Inferior parietal cortex (tissue), 1 donor: Measurements from ENCODE around the gene STEAP1B.
"Not testable (repeated sequence)": the region's sequence is repeated elsewhere in the genome, so short reads cannot be mapped to it uniquely, and the experiment has no call there.

ENCODE experiments used
- DNase-seq: peaks from one replicate; pipeline ENCODE4 v3.0.0-alpha.2; 2016; ENCODE audit errors: extremely low spot score

The STEAP1B gene

DNA sequence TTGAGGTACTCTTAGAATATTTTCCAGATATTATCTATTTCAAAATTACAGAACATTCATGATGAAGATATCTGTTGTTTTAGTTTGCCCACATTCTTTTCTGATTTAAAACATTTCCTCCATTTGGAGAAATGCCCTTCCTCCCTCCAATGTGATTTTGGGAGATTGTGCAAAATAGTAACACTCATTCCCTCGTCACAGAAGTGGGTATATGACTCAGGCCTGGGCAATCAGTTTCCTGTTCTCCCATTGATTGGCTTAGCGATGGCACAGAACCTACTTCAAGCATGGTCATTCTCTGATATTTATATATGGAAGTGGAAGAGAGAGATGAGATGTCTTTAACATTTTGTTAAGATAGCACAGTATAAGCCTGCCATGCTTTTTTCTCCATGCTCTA is 3.1 kb downstream of the STEAP1B start:
- not testable (repeated sequence) for DNase-seq

- not testable (repeated sequence) for DNase-seq
These were observed 3.6 kb downstream of the STEAP1B start for GRCh38 chr7:22496296-22496888.

DNA sequence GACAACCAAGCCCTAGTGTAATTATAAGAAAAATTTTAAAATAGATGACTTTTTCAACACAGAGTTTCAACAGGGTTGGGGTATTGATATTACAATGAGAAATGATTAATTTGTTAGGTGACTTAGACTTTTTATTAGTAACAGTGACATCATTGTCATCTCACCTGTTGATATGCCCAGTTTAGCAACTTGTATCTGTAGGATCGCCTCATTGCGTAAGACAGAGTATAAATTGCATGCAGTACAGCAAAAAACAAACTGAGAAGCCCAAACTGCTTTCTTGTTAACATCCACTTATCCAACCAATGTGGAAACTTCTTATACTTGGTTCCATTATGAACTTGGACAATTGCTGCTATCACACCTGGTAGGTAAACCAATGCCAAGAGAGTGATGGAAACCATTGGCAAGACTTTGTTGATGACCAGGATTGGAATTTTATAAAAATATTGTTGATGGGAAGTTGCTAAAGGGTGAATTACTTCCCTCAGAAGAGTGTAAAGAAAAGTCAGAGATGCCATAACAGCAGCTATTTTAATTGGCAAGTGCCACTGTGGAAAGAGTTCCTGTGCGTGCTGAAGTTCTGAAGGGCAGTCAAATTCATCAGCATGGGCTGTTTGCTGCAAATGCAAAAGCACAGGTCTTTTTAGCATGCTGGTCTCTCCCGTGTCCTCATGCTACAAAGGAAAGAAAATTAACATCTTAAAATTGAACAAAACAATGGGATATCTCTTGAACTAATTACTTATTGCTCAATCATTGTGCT is 6.6 kb downstream of the STEAP1B start:
- DNase-seq: not testable (repeated sequence)

- peak; percentile 95 for DNase-seq
These were observed 11.1 kb downstream of the STEAP1B start for GRCh38 chr7:22488643-22489462.

GRCh38 chr7:22487978-22488642 is 11.9 kb downstream of the STEAP1B start:
- no peak for DNase-seq

DNA sequence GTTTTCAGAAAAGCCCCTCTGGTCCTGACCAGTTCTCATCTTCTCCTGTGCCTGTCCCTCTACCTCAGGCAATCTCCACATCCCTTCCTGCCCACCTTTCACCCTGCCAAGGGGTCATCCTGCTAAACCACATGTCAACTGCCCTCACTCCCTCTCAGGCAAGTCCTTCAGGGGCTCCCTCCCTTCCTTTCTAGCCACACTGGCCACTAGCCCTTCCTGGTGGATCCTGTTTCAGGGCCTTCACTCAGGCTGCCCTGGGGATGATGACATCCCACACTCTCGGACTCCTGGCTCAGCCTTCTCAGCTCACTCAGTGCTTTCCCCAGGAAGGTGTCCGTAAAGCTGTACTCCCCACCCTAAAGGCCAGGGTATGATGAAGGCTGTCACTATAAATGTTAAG is 13.4 kb downstream of the STEAP1B start:
- DNase-seq: no peak

- no peak for DNase-seq
These were observed 14.8 kb downstream of the STEAP1B start for GRCh38 chr7:22485189-22485588.

GRCh38 chr7:22482503-22482902 is 17.5 kb downstream of the STEAP1B start:
- no peak for DNase-seq

GRCh38 chr7:22481726-22482125 is 18.3 kb downstream of the STEAP1B start:
- DNase-seq: no peak

DNA sequence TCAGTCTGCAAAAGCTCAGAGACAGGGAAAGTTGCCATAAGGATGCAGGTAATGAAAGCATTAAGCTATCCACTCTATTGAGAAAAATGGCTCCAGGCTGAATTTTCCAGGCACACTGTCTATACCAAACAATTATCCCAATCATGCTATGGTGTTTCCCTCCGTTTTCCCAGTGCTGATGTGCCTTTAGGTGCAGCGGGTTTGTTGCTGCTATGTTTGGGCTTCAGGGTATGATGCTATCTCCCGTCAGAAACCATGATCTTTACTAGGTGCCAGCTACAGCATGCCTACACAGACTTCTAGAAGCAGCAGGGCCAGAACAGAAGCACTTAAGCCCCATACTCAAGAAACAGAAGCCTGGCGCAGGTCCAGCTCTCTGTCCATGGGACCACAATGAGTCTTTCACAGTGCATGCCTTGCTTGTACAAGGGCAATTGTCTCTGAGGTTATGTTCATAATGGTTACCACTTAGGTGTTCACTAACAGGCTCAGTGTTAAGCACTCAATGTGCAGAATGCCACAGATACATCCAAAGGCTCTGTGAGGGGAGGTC is 19.4 kb downstream of the STEAP1B start:
- no peak for DNase-seq

GRCh38 chr7:22477876-22478450 is 22.0 kb downstream of the STEAP1B start:
- DNase-seq: no peak

DNA sequence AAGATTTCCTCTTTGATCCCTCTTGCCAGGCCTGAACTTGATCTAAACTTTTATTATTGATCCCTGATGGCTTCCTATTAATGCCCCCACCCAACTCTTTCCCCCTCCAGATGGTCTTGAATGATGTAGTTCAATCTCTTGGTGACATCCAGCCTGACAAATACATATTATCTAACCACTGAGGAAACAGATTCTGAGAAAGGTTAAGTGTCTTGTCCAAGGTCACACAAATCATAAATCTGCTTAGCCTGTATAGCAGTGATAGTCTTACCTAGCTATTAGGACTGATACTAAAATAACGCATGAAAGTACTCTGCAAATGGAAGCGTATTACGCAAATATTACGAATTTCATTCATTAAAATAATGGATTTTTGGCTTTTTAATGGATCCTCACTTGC is 22.7 kb downstream of the STEAP1B start:
- DNase-seq: no peak

GRCh38 chr7:22476824-22477223 is 23.2 kb downstream of the STEAP1B start:
- DNase-seq: no peak

- DNase-seq: no peak
These were observed 25.3 kb downstream of the STEAP1B start for GRCh38 chr7:22474645-22475044.

DNA sequence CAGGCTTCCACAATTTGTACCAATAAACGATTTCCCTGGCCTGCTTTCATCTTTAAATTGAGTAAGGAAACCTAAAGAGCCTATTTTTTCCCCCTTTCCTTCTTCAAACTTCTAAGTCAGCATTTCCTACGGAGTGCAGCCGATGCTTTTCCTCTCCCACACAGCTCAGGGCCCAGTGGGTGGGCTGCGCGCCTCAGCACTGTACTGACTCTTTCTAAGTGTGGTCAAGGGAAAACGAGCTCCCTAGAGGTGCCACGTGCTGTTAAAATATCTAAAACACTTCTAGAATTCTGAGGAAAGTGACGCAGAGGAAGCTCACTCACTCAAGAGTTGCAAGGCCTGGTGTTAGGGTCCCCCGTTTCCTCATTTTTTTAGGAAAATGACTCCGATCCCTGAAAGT is 29.0 kb downstream of the STEAP1B start:
- no peak for DNase-seq

- no peak for DNase-seq
These were observed 30.4 kb downstream of the STEAP1B start for GRCh38 chr7:22469371-22470143.

GRCh38 chr7:22468609-22469008 is 31.4 kb downstream of the STEAP1B start:
- no peak for DNase-seq

- no peak for DNase-seq
These were observed 35.7 kb downstream of the STEAP1B start for GRCh38 chr7:22464299-22464698.

GRCh38 chr7:22460363-22460988 is 39.5 kb downstream of the STEAP1B start:
- DNase-seq: no peak

GRCh38 chr7:22457471-22457870 is 42.5 kb downstream of the STEAP1B start:
- no peak for DNase-seq
